GM12865 (cell line): ENCODE results near the gene ZDHHC8.

ENCODE experiments used
- DNase-seq: peaks from one replicate; pipeline ENCODE4 v3.0.0; 2010; ENCODE audit warnings: low read depth
- H3K4me3 ChIP-seq: 2 replicates; pipeline ENCODE4 v1.5.1; 2011; ENCODE audit warnings: mild to moderate bottlenecking, low read depth, low read length, control low read depth
- TF ChIP-seq, protein P1 (sequence below): IDR thresholded peaks from 2 replicates; pipeline ENCODE4 v1.5.1; 2011; ENCODE audit warnings: low read length, control low read depth, low read depth, inconsistent platforms; ENCODE audit not compliant: insufficient read depth; ENCODE audit errors: missing control alignments

The ZDHHC8 gene

DNA sequence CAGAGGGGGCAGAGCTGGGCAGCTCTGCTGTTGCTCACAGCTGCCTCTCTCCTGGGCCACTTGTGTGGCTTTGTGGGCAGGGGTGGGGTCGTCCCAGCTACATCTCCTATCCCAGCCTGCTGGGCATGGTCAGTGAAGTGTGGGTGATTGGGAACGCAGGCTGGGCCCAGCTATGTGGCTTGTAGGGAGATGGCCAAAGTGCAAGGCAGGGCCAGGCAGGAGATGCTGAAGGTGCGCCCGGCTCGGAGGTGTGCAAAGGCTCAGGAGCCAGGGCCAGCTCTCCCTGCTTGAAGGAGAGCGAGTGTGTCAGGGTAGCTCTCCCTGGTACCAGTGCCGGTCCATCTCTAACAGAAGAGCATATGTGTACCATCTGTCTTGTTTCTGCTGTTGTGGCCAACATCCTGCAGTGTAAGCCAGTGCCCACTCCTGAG is 24.1 kb upstream of the ZDHHC8 start:
- no peak overlapping the region for H3K4me3 ChIP-seq
- TF ChIP-seq, protein P1, sequence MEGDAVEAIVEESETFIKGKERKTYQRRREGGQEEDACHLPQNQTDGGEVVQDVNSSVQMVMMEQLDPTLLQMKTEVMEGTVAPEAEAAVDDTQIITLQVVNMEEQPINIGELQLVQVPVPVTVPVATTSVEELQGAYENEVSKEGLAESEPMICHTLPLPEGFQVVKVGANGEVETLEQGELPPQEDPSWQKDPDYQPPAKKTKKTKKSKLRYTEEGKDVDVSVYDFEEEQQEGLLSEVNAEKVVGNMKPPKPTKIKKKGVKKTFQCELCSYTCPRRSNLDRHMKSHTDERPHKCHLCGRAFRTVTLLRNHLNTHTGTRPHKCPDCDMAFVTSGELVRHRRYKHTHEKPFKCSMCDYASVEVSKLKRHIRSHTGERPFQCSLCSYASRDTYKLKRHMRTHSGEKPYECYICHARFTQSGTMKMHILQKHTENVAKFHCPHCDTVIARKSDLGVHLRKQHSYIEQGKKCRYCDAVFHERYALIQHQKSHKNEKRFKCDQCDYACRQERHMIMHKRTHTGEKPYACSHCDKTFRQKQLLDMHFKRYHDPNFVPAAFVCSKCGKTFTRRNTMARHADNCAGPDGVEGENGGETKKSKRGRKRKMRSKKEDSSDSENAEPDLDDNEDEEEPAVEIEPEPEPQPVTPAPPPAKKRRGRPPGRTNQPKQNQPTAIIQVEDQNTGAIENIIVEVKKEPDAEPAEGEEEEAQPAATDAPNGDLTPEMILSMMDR, result no peak
- DNase-seq, result no peak

DNA sequence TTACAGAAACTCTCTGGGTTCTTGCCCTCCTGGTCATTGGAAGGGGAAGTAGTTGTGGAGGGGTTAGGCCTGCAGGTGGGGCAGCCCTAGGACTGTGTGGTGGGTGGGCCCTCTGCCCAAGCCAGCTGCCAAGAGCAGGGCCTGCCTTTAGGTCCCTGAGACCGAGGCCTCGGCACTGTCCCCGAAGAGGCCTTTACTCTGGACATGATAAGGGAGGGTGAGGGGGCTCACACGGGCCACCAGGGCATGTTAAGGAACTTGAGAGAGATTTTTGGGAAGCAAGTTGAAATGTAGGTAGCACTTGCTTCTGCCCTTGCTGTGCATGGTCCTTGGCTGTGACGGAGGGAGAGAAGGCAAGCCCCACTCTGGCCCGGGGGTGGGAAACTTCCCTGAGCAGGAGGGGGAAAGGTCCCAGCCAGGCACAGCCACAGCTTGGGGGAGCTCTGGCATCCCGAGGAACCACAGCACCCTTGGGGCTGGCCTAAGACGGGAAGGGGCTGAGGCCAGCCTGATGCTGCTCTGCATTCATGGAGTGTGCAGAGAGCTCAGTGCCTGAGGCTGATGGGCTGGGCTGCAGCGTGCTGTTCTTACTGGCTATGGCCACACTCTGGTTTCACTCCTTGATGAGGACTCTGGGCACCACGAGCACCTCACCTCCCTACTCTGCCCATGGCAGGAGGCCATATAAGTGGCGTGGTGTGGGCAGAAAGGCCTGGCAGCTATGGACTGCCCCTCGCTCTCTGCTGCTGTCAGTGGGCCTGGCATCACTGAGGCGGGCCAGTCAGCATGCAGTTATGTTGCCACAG is 23.4 kb upstream of the ZDHHC8 start:
- TF ChIP-seq, protein P1, result no peak
- no peak for DNase-seq
- no peak overlapping the region for H3K4me3 ChIP-seq

DNA sequence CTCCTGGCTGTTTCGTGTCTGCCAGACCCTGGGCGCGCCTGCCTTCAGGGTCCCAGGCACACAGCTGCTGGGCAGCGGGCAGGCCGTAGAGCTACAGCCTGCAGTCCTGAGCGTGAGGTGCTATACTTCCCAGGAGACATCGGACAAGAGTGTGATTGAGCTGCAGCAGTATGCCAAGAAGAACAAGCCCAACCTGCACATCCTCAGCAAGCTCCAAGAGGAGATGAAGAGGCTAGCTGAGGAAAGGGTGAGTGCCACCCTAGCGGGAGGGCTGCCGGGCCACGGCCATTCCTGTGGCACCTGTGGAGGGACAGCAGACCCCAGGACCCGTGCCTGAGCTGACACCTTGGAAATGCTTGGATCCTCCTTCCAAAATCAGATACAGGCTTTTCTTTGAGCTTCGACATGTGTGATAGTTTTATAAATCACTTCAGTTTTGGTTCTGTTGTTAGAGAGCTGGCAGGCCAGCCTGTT is 22.8 kb upstream of the ZDHHC8 start:
- no peak overlapping the region for H3K4me3 ChIP-seq
- TF ChIP-seq, protein P1, result no peak
- DNase-seq, result no peak

DNA sequence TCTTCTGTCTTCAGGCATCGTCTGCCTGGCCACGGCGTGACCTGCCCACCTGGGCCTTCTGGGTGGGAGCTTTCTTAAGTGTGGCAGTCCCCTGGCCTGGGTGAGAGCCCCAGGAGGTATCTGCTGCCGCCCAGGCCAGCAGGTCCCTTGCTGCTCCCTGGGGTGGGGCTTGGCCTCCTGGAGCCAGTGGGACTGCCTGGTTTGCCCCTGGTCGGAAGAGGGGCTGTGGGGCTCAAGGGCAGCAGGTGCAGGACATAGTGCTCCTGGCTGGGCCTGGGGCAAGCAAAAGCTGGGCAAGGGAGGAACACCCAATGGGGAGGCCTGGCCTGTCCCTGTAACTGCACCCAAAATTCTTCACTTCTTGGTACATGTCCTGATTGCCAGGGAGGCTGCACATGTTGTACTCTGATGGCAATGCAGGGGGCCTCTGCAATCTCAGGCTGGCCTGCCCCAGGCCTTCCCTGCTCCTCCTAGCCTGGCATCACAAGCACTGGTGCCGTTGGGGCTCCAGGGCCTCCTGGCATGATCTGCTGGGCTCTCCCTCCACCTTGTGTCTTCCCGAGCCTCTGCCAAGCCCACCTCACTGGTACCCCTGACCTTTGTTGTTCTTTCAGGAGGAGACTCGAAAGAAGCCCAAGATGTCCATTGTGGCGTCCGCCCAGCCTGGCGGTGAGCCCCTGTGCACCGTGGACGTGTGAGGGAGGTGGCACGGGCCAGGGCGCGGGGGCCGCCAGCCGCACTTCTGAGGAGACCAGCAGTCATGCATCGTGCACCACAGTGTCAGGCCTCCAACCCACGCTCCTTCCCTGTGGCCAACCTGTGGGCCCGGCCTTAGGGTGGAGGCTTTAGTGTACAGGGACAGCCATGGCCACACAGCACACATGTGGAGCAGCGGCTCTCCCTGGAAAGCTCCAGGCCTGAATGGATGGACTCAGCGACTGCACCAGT is 21.9 kb upstream of the ZDHHC8 start:
- no peak for DNase-seq
- no peak overlapping the region for H3K4me3 ChIP-seq
- TF ChIP-seq, protein P1, result no peak

DNA sequence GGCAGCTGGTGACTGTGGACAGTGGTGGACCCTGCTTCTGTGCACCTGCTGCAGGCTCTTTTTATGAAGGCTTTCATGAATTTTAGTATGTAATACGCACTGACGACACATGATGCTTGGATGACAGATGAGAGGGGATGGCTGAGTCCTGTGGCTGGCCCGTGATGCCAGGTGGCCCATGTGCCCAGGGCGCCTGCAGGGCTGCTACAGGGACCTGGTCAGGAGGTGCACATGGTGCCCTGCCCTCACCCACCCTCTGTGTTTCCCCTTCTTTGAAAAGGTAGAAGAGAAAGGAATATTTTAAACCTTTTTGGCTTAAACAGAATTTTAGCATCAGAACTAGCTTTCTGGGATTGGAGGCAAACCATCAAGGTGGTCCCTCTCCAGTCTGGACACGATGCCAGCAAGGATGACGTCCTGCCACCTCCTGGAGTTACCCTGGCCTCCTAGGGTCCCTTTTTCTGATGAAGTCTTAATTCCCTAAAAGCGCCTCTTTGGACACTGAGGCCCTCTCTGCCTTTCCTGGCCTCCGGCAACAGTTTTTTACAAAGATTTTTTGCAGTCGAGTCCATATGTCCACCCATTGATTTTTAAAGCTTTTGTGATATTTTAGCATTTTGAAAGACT is 21.1 kb upstream of the ZDHHC8 start:
- TF ChIP-seq, protein P1, result no peak
- DNase-seq, result no peak
- no peak overlapping the region for H3K4me3 ChIP-seq

DNA sequence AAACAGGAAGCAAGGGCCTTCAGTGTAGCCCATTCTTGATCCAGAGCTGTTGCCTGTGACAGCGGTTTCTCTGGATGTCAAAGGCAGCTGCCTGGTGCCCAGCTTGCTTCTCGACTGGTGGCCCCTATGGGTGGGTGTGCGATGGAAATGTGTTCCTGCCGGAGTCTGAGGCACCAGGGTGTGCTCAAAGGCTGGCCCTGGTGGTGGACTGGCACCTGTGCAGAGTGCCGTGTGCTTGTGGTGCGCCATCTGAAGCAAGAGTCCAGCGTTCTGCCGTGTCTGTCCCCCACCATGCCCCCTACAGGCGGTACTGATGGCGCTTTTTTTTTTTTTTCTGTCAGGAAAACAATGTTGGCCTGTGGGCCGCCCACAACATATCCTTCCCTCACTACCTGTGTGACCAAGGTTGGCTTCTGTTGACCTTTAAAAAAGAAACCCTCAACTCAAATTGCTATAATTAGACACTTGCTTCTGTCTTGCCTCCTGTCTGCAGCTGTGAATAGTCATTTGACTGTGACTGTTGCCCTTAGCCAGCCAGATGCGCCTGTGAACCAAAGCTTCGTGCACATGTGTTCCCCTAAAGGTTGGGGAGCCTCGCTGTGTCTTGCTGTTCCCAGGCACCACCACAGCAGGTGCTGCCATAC is 20.4 kb upstream of the ZDHHC8 start:
- DNase-seq, result peak; percentile 62

More for the DNA sequence above, 20.4 kb upstream of the ZDHHC8 start:
- TF ChIP-seq, protein P1, result peak; percentile 45
- H3K4me3 ChIP-seq, result no peak overlapping the region
